ENCODE data around the gene DOK3.
"Not testable (repeated sequence)": the region's sequence is repeated elsewhere in the genome, so short reads cannot be mapped to it uniquely, and the experiment has no call there.

DOK3 gene

GRCh38 chr5:177537389-177538361 lies 28.0 kb upstream of the DOK3 start:
- no peak for DNase-seq (ENCODE audit: low spot score)
- in situ Hi-C loops (cut with MboI; ENCODE audit: low sequenced_read_pairs, unreplicated experiment), result no loop called here
- TF ChIP-seq CTCF (IDR thresholded peaks at IDR 0.05; ENCODE audit: borderline replicate concordance, control extremely low read depth, extremely low read depth, insufficient read depth, missing control alignments), result no peak

- in situ Hi-C loops (cut with MboI; ENCODE audit: low sequenced_read_pairs, unreplicated experiment), result no loop called here
- no peak for TF ChIP-seq CTCF (IDR thresholded peaks at IDR 0.05; ENCODE audit: borderline replicate concordance, control extremely low read depth, extremely low read depth, insufficient read depth, missing control alignments)
- no peak for DNase-seq (ENCODE audit: low spot score)
Measured at GRCh38 chr5:177536386-177536785, 26.8 kb upstream of the DOK3 start.

- DNase-seq (ENCODE audit: low spot score), result no peak
- TF ChIP-seq CTCF (IDR thresholded peaks at IDR 0.05; ENCODE audit: borderline replicate concordance, control extremely low read depth, extremely low read depth, insufficient read depth, missing control alignments), result no peak
- in situ Hi-C loops (cut with MboI; ENCODE audit: low sequenced_read_pairs, unreplicated experiment), result no loop called here
Measured at GRCh38 chr5:177535125-177535524, 25.5 kb upstream of the DOK3 start.

GRCh38 chr5:177534433-177534832 lies 24.8 kb upstream of the DOK3 start:
- in situ Hi-C loops (cut with MboI; ENCODE audit: low sequenced_read_pairs, unreplicated experiment); DNase-seq (ENCODE audit: low spot score): not testable (repeated sequence)

- TF ChIP-seq CTCF (IDR thresholded peaks at IDR 0.05; ENCODE audit: borderline replicate concordance, control extremely low read depth, extremely low read depth, insufficient read depth, missing control alignments), result no peak
- in situ Hi-C loops (cut with MboI; ENCODE audit: low sequenced_read_pairs, unreplicated experiment), result no loop called here
- DNase-seq (ENCODE audit: low spot score), result no peak
Measured at GRCh38 chr5:177531209-177531940, 21.7 kb upstream of the DOK3 start.

GRCh38 chr5:177530638-177531037 lies 21.0 kb upstream of the DOK3 start:
- TF ChIP-seq CTCF (IDR thresholded peaks at IDR 0.05; ENCODE audit: borderline replicate concordance, control extremely low read depth, extremely low read depth, insufficient read depth, missing control alignments), result no peak
- no peak for DNase-seq (ENCODE audit: low spot score)
- in situ Hi-C loops (cut with MboI; ENCODE audit: low sequenced_read_pairs, unreplicated experiment), result no loop called here

All from GM13976 (cell line).